A549 (cell line): Measurements from ENCODE around the gene DRAXIN. TPM values are rescaled to one million over a fixed set of nuclear protein-coding genes. Genes with fewer than 3 reads are reported as not detected.

Experiments used
- ATAC-seq, 2 experiments: fragments of 200-7000 bp in 1 of 2; fragments of >200 bp in 1 of 2; cut with Nextera tagmentation in 1 of 2; cut with Tn5 transposase in 1 of 2; 3 replicates each; pipeline versions ENCODE4 v1.8.0 to v1.9.1; 2018 to 2020; ENCODE audit warnings: mild to moderate bottlenecking in 1 of 2, moderate library complexity in 1 of 2
- CTCF ChIA-PET: fragments of 300-600 bp; sonication (Branson Sonifier 250); formaldehyde crosslinking; extraction: SDS; loops from one replicate; lab custom pipeline; 2021; ENCODE audit warnings: antibody characterized with exemption, inconsistent platforms; lab: Yijun Ruan, JAX
- POLR2A ChIA-PET: fragments of 350-600 bp; formaldehyde crosslinking; extraction: SDS; loops from one replicate; lab custom pipeline; 2021; ENCODE audit warnings: antibody characterized with exemption, inconsistent platforms; lab: Yijun Ruan, JAX
- DNase-seq, 2 experiments: peaks; one replicate each; pipeline versions ENCODE4 v3.0.0 to v3.0.0-alpha.2; 2011 to 2016; ENCODE audit warnings: low read depth in 1 of 2, low spot score in 1 of 2
- FAIRE-seq: peaks from 2 replicates; lab custom pipeline; 2011; peaks lifted over from hg19 to GRCh38; lab: Jason Lieb, UNC
- H3K27ac ChIP-seq, 2 experiments: fragments of >200 bp; sonication (Bioruptor Twin); formaldehyde crosslinking; 3 replicates each; pipeline ENCODE4 v1.5.1; 2016 to 2017
- H3K4me1 ChIP-seq: fragments of >200 bp; sonication (Bioruptor Twin); formaldehyde crosslinking; 3 replicates; pipeline ENCODE4 v1.6.1; 2016
- H3K4me2 ChIP-seq: fragments of >200 bp; sonication (Bioruptor Twin); formaldehyde crosslinking; 3 replicates; pipeline ENCODE4 v1.6.1; 2016
- H3K4me3 ChIP-seq: fragments of >200 bp; sonication (Bioruptor Twin); formaldehyde crosslinking; 3 replicates; pipeline ENCODE4 v1.5.1; 2016
- H3K9me3 ChIP-seq: fragments of >200 bp; sonication (Bioruptor Twin); formaldehyde crosslinking; 3 replicates; pipeline ENCODE4 v1.6.1; 2016
- ESRRA ChIP-seq: fragments of 150-350 bp; IDR thresholded peaks from 2 replicates; pipeline ENCODE4 v1.6.1; 2014; ENCODE audit warnings: mild to moderate bottlenecking, low read length, borderline replicate concordance
- FOSL2 ChIP-seq, 2 experiments: fragments of 450-650 bp in 1 of 2; fragments of >200 bp in 1 of 2; sonication (Bioruptor Twin) in 1 of 2; formaldehyde crosslinking; IDR thresholded peaks; 2 replicates each; pipeline versions ENCODE4 v1.5.0 to v1.6.1; 2016 to 2020; ENCODE audit warnings: mild to moderate bottlenecking in 1 of 2, moderate library complexity in 1 of 2
- GATA3 ChIP-seq: IDR thresholded peaks from 2 replicates; pipeline ENCODE4 v1.6.1; 2012; ENCODE audit warnings: borderline replicate concordance
- HDAC2 ChIP-seq: fragments of 200-600 bp; sonication (generic); IDR thresholded peaks from 2 replicates; pipeline ENCODE4 v1.6.1; 2016
- KDM1A ChIP-seq: fragments of 200-600 bp; sonication (generic); IDR thresholded peaks from 2 replicates; pipeline ENCODE4 v1.6.1; 2016; ENCODE audit warnings: low read depth, mild to moderate bottlenecking
- MAFK ChIP-seq: fragments of 450-650 bp; IDR thresholded peaks from 2 replicates; pipeline ENCODE4 v1.6.1; 2014; ENCODE audit not compliant: partially characterized antibody
- MAX ChIP-seq: IDR thresholded peaks from 2 replicates; pipeline ENCODE4 v1.6.1; 2012
- MAZ ChIP-seq: fragments of 150-350 bp; IDR thresholded peaks from 2 replicates; pipeline ENCODE4 v1.6.1; 2014; ENCODE audit warnings: antibody characterized with exemption, low read depth, low read length, borderline replicate concordance
- NPAS2 ChIP-seq: fragments of 250-450 bp; sonication (Bioruptor Pico); IDR thresholded peaks from 2 replicates; pipeline ENCODE4 v1.8.0; 2022; ENCODE audit warnings: mild to moderate bottlenecking, moderate library complexity, borderline replicate concordance
- NR3C1 ChIP-seq: fragments of >200 bp; sonication (Bioruptor Twin); formaldehyde crosslinking; IDR thresholded peaks from 3 replicates; pipeline ENCODE4 v1.6.1; 2017
- PHF8 ChIP-seq: fragments of 200-600 bp; sonication (generic); IDR thresholded peaks from 2 replicates; pipeline ENCODE4 v1.6.1; 2016; ENCODE audit warnings: low read depth, mild to moderate bottlenecking, antibody characterized with exemption, moderate library complexity, borderline replicate concordance
- RAD21 ChIP-seq, 2 experiments: fragments of >200 bp in 1 of 2; sonication (Bioruptor Twin) in 1 of 2; formaldehyde crosslinking in 1 of 2; IDR thresholded peaks in 1 of 2; conservative IDR thresholded peaks in 1 of 2; 2 replicates in 1 of 2; 3 replicates in 1 of 2; pipeline ENCODE4 v1.6.1; 2012 to 2018; ENCODE audit warnings: inconsistent platforms in 1 of 2
- REST ChIP-seq: fragments of 200-600 bp; sonication (generic); IDR thresholded peaks from 2 replicates; pipeline ENCODE4 v1.6.1; 2016; ENCODE audit warnings: antibody characterized with exemption, mild to moderate bottlenecking, moderate library complexity
- SMC3 ChIP-seq: fragments of >200 bp; sonication (Bioruptor Twin); formaldehyde crosslinking; IDR thresholded peaks from 3 replicates; pipeline ENCODE4 v1.6.1; 2018; ENCODE audit warnings: inconsistent platforms
- ZNF302 ChIP-seq: fragments of 250-450 bp; sonication (Bioruptor Pico); IDR thresholded peaks from 2 replicates; pipeline ENCODE4 v1.9.0; 2021; ENCODE audit warnings: inconsistent platforms, mild to moderate bottlenecking, moderate library complexity
- ZSCAN20 ChIP-seq: fragments of 250-450 bp; sonication (Bioruptor Pico); IDR thresholded peaks from 2 replicates; pipeline ENCODE4 v1.8.0; 2022; ENCODE audit warnings: mild to moderate bottlenecking, moderate library complexity
- WGBS: methylation state at CpG from one replicate; pipeline ENCODE4 v1.1.6; 2017; ENCODE audit errors: missing lambda C conversion rate; 5-methylcytosine and 5-hydroxymethylcytosine counted together
- polyA plus RNA-seq, 4 experiments: library from polyadenylated mRNA; depleted of rRNA in 3 of 4; stranded (reverse); fragments of >200 nt; fragmentation: RNase III in 1 of 4; extraction: RNeasy Plus Mini Kit Qiagen cat#74134 plus additional on column Dnase treatment in 1 of 4; gene quantifications; 2 replicates in 3 of 4; 3 replicates in 1 of 4; pipeline ENCODE4 v1.2.3, GENCODE V29; 2011 to 2017

Gene DRAXIN
- polyA plus RNA-seq, 2 of the 4 experiments (the other 2 are of a cell fraction) = 0.03 TPM; not detected in 1

- no peak for TF ChIP-seq GATA3
- no peak for TF ChIP-seq RAD21 (conservative IDR thresholded peaks at IDR 0.05 in 1 of 2, IDR thresholded peaks at IDR 0.05 in 1 of 2)
- TF ChIP-seq MAX = no peak
- no peak for TF ChIP-seq ZSCAN20 (CRISPR knock-in tag)
- no peak for TF ChIP-seq ZNF302
- no peak for TF ChIP-seq ESRRA
- no peak for TF ChIP-seq PHF8
- TF ChIP-seq MAZ = no peak
- no peak for TF ChIP-seq HDAC2
- no peak for TF ChIP-seq SMC3
- TF ChIP-seq, all 56 proteins: peak for 0
- no peak for DNase-seq
- CTCF ChIA-PET = no interaction called here
- no peak for FAIRE-seq
- POLR2A ChIA-PET = no interaction called here
- Histone ChIP-seq H3K4me2 (no peak overlapping the region), H3K4me1 (no peaks in the 10 kb centered on the region), H3K27ac (no peak overlapping the region), H3K9me3 (no peaks in the 10 kb centered on the region), H3K4me3 (no peak overlapping the region)
- no peak for ATAC-seq
- WGBS = 82% methylated on average over 6 of the region's 19 CpGs
These were observed 74.3 kb downstream of the DRAXIN start for GRCh38 chr1:11765661-11766428.

DNA sequence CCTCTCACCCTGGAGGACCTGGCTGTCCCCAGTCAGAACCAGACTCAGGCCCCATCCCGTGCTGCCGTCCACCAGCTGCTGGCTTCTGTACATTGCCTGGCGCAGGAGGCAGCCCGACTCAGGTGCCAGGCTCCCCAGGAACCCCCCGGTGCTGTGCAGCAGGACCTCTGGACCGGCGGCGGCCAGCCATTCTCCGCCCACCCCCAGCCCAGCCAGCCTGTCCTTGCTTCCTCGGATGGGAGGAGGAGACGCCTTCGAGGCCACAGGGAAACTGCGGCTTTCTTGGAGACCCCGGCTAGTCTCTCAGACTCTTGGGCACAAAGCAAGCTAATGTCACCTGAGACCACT, 74.9 kb downstream of the DRAXIN start:
- H3K4me1 ChIP-seq = no peaks in the 10 kb centered on the region
- CTCF ChIA-PET = interaction anchor here (1.0 to 1.1 kb wide), 2 partner anchors 19 to 201 kb away, joined by 3 to 6 read pairs; no protein-coding TSS in a partner anchor
- TF ChIP-seq NPAS2 (CRISPR knock-in tag) = no peak
- no peak for TF ChIP-seq FOSL2 (IDR thresholded peaks at IDR 0.05)
- no peak for TF ChIP-seq FOSL2 (CRISPR knock-in tag; IDR thresholded peaks at IDR 0.05)
- TF ChIP-seq KDM1A = no peak
- TF ChIP-seq NR3C1 = no peak
- TF ChIP-seq, all 56 proteins: peak for 0
- ATAC-seq = no peak
- WGBS = 70% methylated on average over 8 of the region's 14 CpGs
- no peak overlapping the region for H3K27ac ChIP-seq
- H3K9me3 ChIP-seq = no peaks in the 10 kb centered on the region
- FAIRE-seq = no peak
- H3K4me2 ChIP-seq = no peak overlapping the region
- no peak overlapping the region for H3K4me3 ChIP-seq
- DNase-seq = no peak
- POLR2A ChIA-PET = no interaction called here

GRCh38 chr1:11767922-11768704, 76.6 kb downstream of the DRAXIN start:
- Histone ChIP-seq H3K4me3 (no peak overlapping the region), H3K4me1 (no peaks in the 10 kb centered on the region), H3K9me3 (no peaks in the 10 kb centered on the region), H3K4me2 (no peak overlapping the region), H3K27ac (no peak overlapping the region)
- no peak for TF ChIP-seq REST
- TF ChIP-seq MAFK = no peak
- ChIA-PET CTCF (no interaction called here), POLR2A (no interaction called here)
- ATAC-seq (no peak), FAIRE-seq (no peak), DNase-seq (no peak)
- WGBS = 65% methylated on average over 8 of the region's 16 CpGs
